Activated T-helper 17 cell treated with anti-CD3 and anti-CD28 coated beads, Interleukin-2, amount 50 U/mL, for 72 hours (primary cell): ENCODE data around the gene NUP93. TPM values are rescaled to one million over a fixed set of nuclear protein-coding genes. Genes with fewer than 3 reads are reported as not detected.

Experiments
- ATAC-seq: fragments of 150-1000 bp; cut with Tn5 transposase; replicated peaks from 2 replicates; pipeline ENCODE4 v1.10.0; 2021; ENCODE audit warnings: mild to moderate bottlenecking, moderate library complexity
- H3K27ac Mint-ChIP-seq: one replicate; pipeline ENCODE4 v1.8.0; 2022; ENCODE audit warnings: mixed read lengths
- H3K27me3 Mint-ChIP-seq: one replicate; pipeline ENCODE4 v1.8.0; 2022; ENCODE audit warnings: mixed read lengths
- H3K36me3 Mint-ChIP-seq: one replicate; pipeline ENCODE4 v1.8.0; 2022; ENCODE audit warnings: low read depth, mild to moderate bottlenecking, mixed read lengths
- H3K4me1 Mint-ChIP-seq: one replicate; pipeline ENCODE4 v1.8.0; 2022; ENCODE audit warnings: mixed read lengths
- H3K4me3 Mint-ChIP-seq: one replicate; pipeline ENCODE4 v1.8.0; 2022; ENCODE audit warnings: mild to moderate bottlenecking, mixed read lengths
- H3K9me3 Mint-ChIP-seq: one replicate; pipeline ENCODE4 v1.8.0; 2022; ENCODE audit warnings: mixed read lengths
- total RNA-seq, 2 donors: library from RNA; stranded (reverse); gene quantifications; one replicate each; pipeline ENCODE4 v1.2.3, GENCODE V29; 2022

NUP93 gene
- total RNA-seq, 2 donors from 2014 or later, result 51.5 to 112 TPM

DNA sequence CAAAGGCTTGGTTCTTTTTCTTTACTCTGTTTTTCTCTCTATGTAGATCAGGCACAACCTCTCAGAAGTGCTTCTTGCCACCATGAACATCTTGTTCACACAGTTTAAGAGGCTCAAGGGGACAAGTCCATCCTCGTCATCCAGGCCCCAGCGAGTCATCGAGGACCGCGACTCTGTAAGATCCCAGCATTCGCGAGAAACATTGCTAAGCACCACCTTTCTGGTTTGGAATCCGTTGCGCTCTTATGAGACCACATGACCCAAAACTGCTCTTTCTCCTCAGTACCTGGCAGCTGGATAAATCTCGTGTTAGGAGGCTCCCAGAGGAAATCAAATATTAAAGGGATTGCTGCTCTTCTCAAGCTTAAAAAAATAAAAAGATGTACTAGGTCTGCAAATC, 111.7 kb downstream of the NUP93 start:
- H3K27ac Mint-ChIP-seq, result peak overlapping the region; percentile 48
- no peaks in the 10 kb centered on the region for H3K27me3 Mint-ChIP-seq
- peaks cover 88% of the 10 kb centered on the region for H3K36me3 Mint-ChIP-seq

GRCh38 chr16:56842133-56842532, 112.2 kb downstream of the NUP93 start:
- Mint-ChIP-seq H3K27ac (peak overlapping the region; percentile 48), H3K36me3 (peaks cover 84% of the 10 kb centered on the region), H3K27me3 (no peaks in the 10 kb centered on the region), H3K4me3 (no peak overlapping the region), H3K9me3 (no peaks in the 10 kb centered on the region), H3K4me1 (no peaks in the 10 kb centered on the region)
- no peak for ATAC-seq

More for the DNA sequence above, 111.7 kb downstream of the NUP93 start:
- Mint-ChIP-seq H3K9me3 (no peaks in the 10 kb centered on the region), H3K4me1 (no peaks in the 10 kb centered on the region), H3K4me3 (no peak overlapping the region)
- no peak for ATAC-seq

- no peaks in the 10 kb centered on the region for H3K9me3 Mint-ChIP-seq
- H3K27me3 Mint-ChIP-seq, result no peaks in the 10 kb centered on the region
- ATAC-seq, result no peak
- H3K36me3 Mint-ChIP-seq, result peaks cover 64% of the 10 kb centered on the region
- peaks cover 10% of the 10 kb centered on the region for H3K4me1 Mint-ChIP-seq
- no peak overlapping the region for H3K27ac Mint-ChIP-seq
- no peak overlapping the region for H3K4me3 Mint-ChIP-seq
These were observed 114.1 kb downstream of the NUP93 start for GRCh38 chr16:56844056-56844455.

GRCh38 chr16:56847173-56847910, 117.4 kb downstream of the NUP93 start:
- H3K9me3 Mint-ChIP-seq, result no peaks in the 10 kb centered on the region
- H3K4me1 Mint-ChIP-seq, result peaks cover 10% of the 10 kb centered on the region
- peak overlapping the region; percentile 15 for H3K27ac Mint-ChIP-seq
- peaks cover 32% of the 10 kb centered on the region for H3K36me3 Mint-ChIP-seq
- H3K27me3 Mint-ChIP-seq, result no peaks in the 10 kb centered on the region
- H3K4me3 Mint-ChIP-seq, result peak overlapping the region; percentile 63
- ATAC-seq, result peak; percentile 84

GRCh38 chr16:56848029-56848936, 118.4 kb downstream of the NUP93 start:
- peak; percentile 71 for ATAC-seq

DNA sequence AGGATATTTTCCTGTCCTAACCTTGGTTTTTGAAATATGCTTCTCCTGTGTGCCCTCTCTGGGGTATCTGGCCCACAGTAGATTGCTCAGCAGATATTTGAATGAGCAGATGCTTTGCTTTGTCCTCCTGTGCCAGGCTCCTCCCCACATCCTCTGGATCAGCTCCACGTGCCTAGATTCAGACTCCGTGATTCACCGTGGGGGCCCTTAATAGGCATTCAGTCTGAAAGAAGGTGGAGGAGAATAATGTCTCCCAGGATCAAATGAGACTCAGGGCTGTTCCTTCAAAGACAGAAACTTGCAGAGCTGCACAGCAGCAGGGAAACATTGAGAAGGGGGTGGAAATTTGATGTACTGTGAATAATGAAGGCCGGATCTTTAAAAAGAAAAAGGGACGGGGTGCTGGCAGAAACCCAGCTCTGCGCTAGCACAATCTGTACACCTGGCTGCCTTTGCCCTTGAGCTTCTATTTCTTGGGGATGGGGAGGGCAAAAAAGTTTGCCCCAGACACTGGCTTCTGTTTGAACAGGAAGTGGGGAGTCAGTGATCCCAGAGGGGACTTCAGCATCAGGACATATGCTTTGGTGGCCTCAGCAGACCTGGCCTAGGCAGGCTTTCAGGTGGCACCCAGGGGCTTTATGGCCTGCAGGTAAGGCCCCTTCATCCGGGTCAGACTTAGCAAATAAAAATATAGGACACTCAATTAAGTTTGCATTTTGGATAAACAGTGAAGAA, 119.2 kb downstream of the NUP93 start:
- Mint-ChIP-seq H3K9me3 (no peaks in the 10 kb centered on the region), H3K36me3 (peaks cover 14% of the 10 kb centered on the region), H3K27me3 (no peaks in the 10 kb centered on the region), H3K4me3 (no peak overlapping the region), H3K4me1 (peaks cover 10% of the 10 kb centered on the region), H3K27ac (peak overlapping the region; percentile 46)
- ATAC-seq, result no peak

More at GRCh38 chr16:56848029-56848936, 118.4 kb downstream of the NUP93 start:
- Mint-ChIP-seq H3K4me3 (peak overlapping the region; percentile 63), H3K36me3 (peaks cover 22% of the 10 kb centered on the region), H3K27me3 (no peaks in the 10 kb centered on the region), H3K4me1 (peaks cover 10% of the 10 kb centered on the region), H3K9me3 (no peaks in the 10 kb centered on the region), H3K27ac (peak overlapping the region; percentile 15)

- peaks cover 10% of the 10 kb centered on the region for H3K4me1 Mint-ChIP-seq
- H3K27ac Mint-ChIP-seq, result peak overlapping the region; percentile 46
- H3K36me3 Mint-ChIP-seq, result peaks cover 5% of the 10 kb centered on the region
- no peak for ATAC-seq
- H3K4me3 Mint-ChIP-seq, result no peak overlapping the region
- H3K9me3 Mint-ChIP-seq, result no peaks in the 10 kb centered on the region
- H3K27me3 Mint-ChIP-seq, result no peaks in the 10 kb centered on the region
These were observed 120.1 kb downstream of the NUP93 start for GRCh38 chr16:56849690-56850680.

DNA sequence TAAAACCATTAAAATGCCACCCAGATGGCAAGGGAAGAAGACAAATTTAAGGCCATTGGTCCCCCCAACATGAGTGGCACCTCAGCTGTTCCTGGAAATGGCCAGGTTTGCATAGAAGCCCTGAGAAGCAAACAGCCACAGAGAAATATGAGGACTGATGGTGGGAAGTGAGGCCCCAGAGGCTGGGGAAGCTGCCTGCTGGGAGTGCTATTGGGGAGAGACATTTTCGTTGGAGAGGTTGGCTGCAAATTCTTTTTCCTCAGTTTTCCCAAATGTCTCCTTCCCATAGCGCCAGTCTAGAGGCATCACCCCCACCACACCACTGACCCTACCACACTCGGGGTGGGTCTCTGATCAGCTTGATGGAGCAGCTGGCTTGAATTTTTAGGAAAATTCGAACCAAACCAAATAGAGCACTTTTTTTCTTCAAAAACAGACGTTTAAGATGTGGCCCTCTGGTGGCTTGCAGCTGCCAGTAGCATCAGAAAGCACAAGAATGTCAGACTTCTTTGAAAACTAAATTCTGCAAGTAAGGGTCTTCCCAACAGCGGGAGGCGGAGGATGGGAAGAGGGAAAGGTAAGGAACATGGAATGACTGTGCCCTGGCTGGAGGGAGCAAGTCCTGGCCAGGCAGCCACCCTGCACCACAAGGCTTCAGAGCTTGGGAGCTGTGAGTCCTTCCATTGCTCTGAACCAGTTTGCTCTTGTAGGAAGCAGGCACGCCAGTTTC, 121.9 kb downstream of the NUP93 start:
- Mint-ChIP-seq H3K9me3 (no peaks in the 10 kb centered on the region), H3K4me1 (peaks cover 10% of the 10 kb centered on the region)
- no peak for ATAC-seq

DNA sequence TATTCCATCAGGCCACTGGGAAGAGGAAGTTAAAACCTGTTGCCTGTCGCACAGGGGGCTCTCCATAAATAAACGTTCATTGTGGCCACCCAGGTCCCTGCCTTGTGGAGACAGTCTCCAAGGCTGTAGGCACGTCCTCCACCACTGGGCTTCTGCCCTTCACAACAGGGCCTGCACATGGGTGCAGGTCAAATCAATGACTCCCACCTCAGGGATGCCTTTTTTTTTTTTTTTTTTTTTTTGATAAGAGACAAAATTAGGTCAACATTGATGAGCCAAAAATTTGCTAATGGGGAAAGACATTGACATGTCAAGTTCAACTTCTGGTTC, 122.4 kb downstream of the NUP93 start:
- Mint-ChIP-seq H3K4me1 (peaks cover 9% of the 10 kb centered on the region), H3K36me3 (no peaks in the 10 kb centered on the region), H3K4me3 (no peak overlapping the region), H3K27ac (no peak overlapping the region), H3K27me3 (no peaks in the 10 kb centered on the region), H3K9me3 (no peaks in the 10 kb centered on the region)
- ATAC-seq, result no peak

More for the DNA sequence above, 121.9 kb downstream of the NUP93 start:
- H3K27ac Mint-ChIP-seq, result no peak overlapping the region
- H3K27me3 Mint-ChIP-seq, result no peaks in the 10 kb centered on the region
- no peak overlapping the region for H3K4me3 Mint-ChIP-seq
- H3K36me3 Mint-ChIP-seq, result no peaks in the 10 kb centered on the region

DNA sequence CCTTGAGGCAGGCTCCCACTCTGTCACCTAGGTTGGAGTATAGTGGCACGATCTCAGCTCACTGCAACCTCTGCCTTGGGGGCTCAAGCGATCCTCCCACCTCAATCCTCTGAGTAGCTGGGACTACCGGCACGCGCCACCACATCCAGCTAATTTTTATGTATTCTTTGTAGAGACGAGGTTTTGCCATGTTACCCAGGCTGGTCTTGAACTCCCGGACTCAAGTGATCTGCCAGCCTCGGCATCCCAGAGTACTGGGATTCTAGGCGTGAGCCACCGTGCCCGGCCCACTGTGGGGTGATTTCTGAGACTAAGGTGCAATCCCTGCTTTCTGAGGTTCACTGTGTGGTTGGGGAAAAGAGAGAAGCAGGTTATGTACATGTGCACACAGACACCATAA, 123.0 kb downstream of the NUP93 start:
- Mint-ChIP-seq H3K36me3 (no peaks in the 10 kb centered on the region), H3K4me3 (no peak overlapping the region), H3K4me1 (peaks cover 3% of the 10 kb centered on the region), H3K9me3 (no peaks in the 10 kb centered on the region), H3K27ac (no peak overlapping the region), H3K27me3 (no peaks in the 10 kb centered on the region)
- ATAC-seq, result no peak

DNA sequence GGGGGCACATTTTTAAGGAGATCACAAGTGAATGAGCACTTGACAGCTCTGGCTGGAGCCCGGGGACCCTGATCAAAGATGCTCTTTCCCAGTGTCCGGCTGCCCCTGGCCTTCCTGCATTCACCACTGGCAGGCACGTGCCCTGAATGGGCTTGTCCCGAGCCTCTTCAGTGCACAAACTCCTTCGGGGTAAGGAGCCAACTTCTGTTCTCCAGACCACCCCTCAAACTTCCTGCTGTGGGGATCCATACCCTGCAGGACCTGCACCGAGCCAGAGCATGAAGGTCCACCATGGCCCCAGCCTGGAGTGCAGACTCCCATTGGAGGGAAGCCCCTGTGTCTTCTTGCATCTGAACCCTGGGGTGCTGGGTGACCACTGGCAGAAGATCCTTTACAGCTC, 125.3 kb downstream of the NUP93 start:
- Mint-ChIP-seq H3K27me3 (no peaks in the 10 kb centered on the region), H3K4me1 (peaks cover 8% of the 10 kb centered on the region), H3K9me3 (no peaks in the 10 kb centered on the region), H3K27ac (no peak overlapping the region), H3K36me3 (no peaks in the 10 kb centered on the region), H3K4me3 (no peak overlapping the region)
- no peak for ATAC-seq

GRCh38 chr16:56855946-56856345, 126.0 kb downstream of the NUP93 start:
- no peaks in the 10 kb centered on the region for H3K36me3 Mint-ChIP-seq
- H3K4me1 Mint-ChIP-seq, result peaks cover 13% of the 10 kb centered on the region
- no peaks in the 10 kb centered on the region for H3K27me3 Mint-ChIP-seq
- H3K9me3 Mint-ChIP-seq, result no peaks in the 10 kb centered on the region
- no peak for ATAC-seq
- no peak overlapping the region for H3K4me3 Mint-ChIP-seq
- no peak overlapping the region for H3K27ac Mint-ChIP-seq

GRCh38 chr16:56856876-56857447, 127.0 kb downstream of the NUP93 start:
- Mint-ChIP-seq H3K4me3 (no peak overlapping the region), H3K36me3 (no peaks in the 10 kb centered on the region), H3K27me3 (no peaks in the 10 kb centered on the region), H3K9me3 (no peaks in the 10 kb centered on the region), H3K27ac (no peak overlapping the region), H3K4me1 (peaks cover 16% of the 10 kb centered on the region)
- ATAC-seq, result no peak
